B cell (primary cell): ENCODE data around the gene KRTAP15-1. TPM values are rescaled to one million over a fixed set of nuclear protein-coding genes. Genes with fewer than 3 reads are reported as not detected.

Experiments
- ATAC-seq: fragments of 200-7000 bp; cut with Tn5 transposase; one replicate; pipeline ENCODE4 v1.10.0; 2021; ENCODE audit warnings: low read depth, mild to moderate bottlenecking, moderate number of reproducible peaks, moderate library complexity
- CTCF ChIA-PET: fragments of 350-600 bp; sonication (Branson Sonifier 250); formaldehyde crosslinking; loops from one replicate; lab custom pipeline; 2021; ENCODE audit warnings: antibody characterized with exemption, inconsistent platforms; lab: Charles Lee
- POLR2A ChIA-PET: fragments of 350-600 bp; sonication (Branson Sonifier 250); formaldehyde crosslinking; loops from one replicate; lab custom pipeline; 2021; ENCODE audit warnings: antibody characterized with exemption; lab: Charles Lee
- DNase-seq: peaks from one replicate; pipeline ENCODE4 v3.0.0; 2013
- H2AFZ ChIP-seq: 2 replicates; pipeline ENCODE4 v1.6.1; 2012; ENCODE audit warnings: mild to moderate bottlenecking, low read depth, low read length; ENCODE audit not compliant: insufficient read depth, poor library complexity, severe bottlenecking
- H3K27ac ChIP-seq, 2 donors: 1 replicate in 1 of 2; 2 replicates in 1 of 2; pipeline ENCODE4 v1.5.1; 2012 to 2013; ENCODE audit warnings: low read length in 2 of 2, mild to moderate bottlenecking in 2 of 2, moderate library complexity in 1 of 2
- H3K27me3 ChIP-seq, 4 experiments: fragments of 200-600 bp in 1 of 4; sonication (generic) in 1 of 4; replicated peaks in 1 of 4; 1 replicate in 2 of 4; 2 replicates in 2 of 4; pipeline versions ENCODE4 v1.6.1 to v1.7.0; 2013 to 2016; ENCODE audit warnings: low read length in 3 of 4, mild to moderate bottlenecking in 2 of 4, mixed read lengths in 1 of 4, moderate library complexity in 1 of 4; ENCODE audit not compliant: insufficient read depth in 4 of 4, control insufficient read depth in 3 of 4; ENCODE audit errors: control extremely low read depth in 1 of 4
- H3K36me3 ChIP-seq, 2 experiments: replicated peaks in 1 of 2; 1 replicate in 1 of 2; 2 replicates in 1 of 2; pipeline versions ENCODE4 v1.6.1 to v1.7.1; 2013; ENCODE audit warnings: low read length in 1 of 2; ENCODE audit not compliant: insufficient read depth in 2 of 2, control insufficient read depth in 1 of 2; ENCODE audit errors: control extremely low read depth in 1 of 2, extremely low read depth in 1 of 2
- H3K4me1 ChIP-seq, 2 donors: fragments of 200-600 bp in 1 of 2; sonication (generic) in 1 of 2; 1 replicate in 1 of 2; 2 replicates in 1 of 2; pipeline versions ENCODE4 v1.5.1 to v1.6.1; 2013 to 2017; ENCODE audit warnings: low read length in 2 of 2; ENCODE audit not compliant: control insufficient read depth in 2 of 2, insufficient read depth in 2 of 2
- H3K4me2 ChIP-seq: replicated peaks from 2 replicates; pipeline ENCODE3; 2012; ENCODE audit warnings: mild to moderate bottlenecking, low read depth, low read length; ENCODE audit not compliant: poor library complexity, severe bottlenecking
- H3K4me3 ChIP-seq, 5 experiments: fragments of 200-600 bp in 1 of 5; sonication (generic) in 1 of 5; 1 replicate in 3 of 5; 2 replicates in 2 of 5; pipeline versions ENCODE4 v1.5.1 to v1.7.0; 2011 to 2016; ENCODE audit warnings: low read length in 4 of 5, mild to moderate bottlenecking in 4 of 5, low read depth in 2 of 5, control low read depth in 1 of 5, moderate library complexity in 1 of 5; ENCODE audit not compliant: insufficient read depth in 1 of 5; ENCODE audit errors: control extremely low read depth in 1 of 5, extremely low read depth in 1 of 5
- H3K79me2 ChIP-seq: fragments of 200-600 bp; sonication (generic); one replicate; pipeline ENCODE4 v1.6.0; 2016; ENCODE audit warnings: low read length; ENCODE audit not compliant: control insufficient read depth, insufficient read depth
- H3K9ac ChIP-seq: fragments of 200-600 bp; sonication (generic); 2 replicates; pipeline ENCODE4 v1.6.1; 2017; ENCODE audit warnings: mild to moderate bottlenecking, low read length, moderate library complexity
- H3K9me3 ChIP-seq, 3 donors: one replicate each; pipeline versions ENCODE4 v1.6.1 to v1.7.1; 2013; ENCODE audit warnings: low read length in 2 of 3; ENCODE audit not compliant: control insufficient read depth in 2 of 3, insufficient read depth in 1 of 3; ENCODE audit errors: control extremely low read depth in 1 of 3
- H4K20me1 ChIP-seq: 2 replicates; pipeline ENCODE4 v1.6.0; 2012; ENCODE audit warnings: mild to moderate bottlenecking, low read length; ENCODE audit not compliant: insufficient read depth, control insufficient read depth, poor library complexity, severe bottlenecking
- H3K27ac Mint-ChIP-seq: one replicate; pipeline ENCODE4 v1.8.0; 2021; ENCODE audit warnings: mixed read lengths
- H3K27me3 Mint-ChIP-seq: one replicate; pipeline ENCODE4 v1.8.0; 2021; ENCODE audit warnings: mixed read lengths
- H3K4me1 Mint-ChIP-seq: one replicate; pipeline ENCODE4 v1.8.0; 2021; ENCODE audit warnings: mixed read lengths
- H3K4me3 Mint-ChIP-seq: one replicate; pipeline ENCODE4 v1.8.0; 2021; ENCODE audit warnings: mixed read lengths
- H3K9me3 Mint-ChIP-seq: one replicate; pipeline ENCODE4 v1.8.0; 2022; ENCODE audit warnings: mixed read lengths; ENCODE audit not compliant: insufficient read depth
- CTCF ChIP-seq: fragments of 200-600 bp; IDR thresholded peaks from one replicate; pipeline ENCODE4 v1.8.0; 2022; ENCODE audit warnings: antibody characterized with exemption, mild to moderate bottlenecking
- EZH2 ChIP-seq: IDR thresholded peaks from 2 replicates; pipeline ENCODE4 v1.6.1; 2012; ENCODE audit warnings: borderline replicate concordance, low read depth, mild to moderate bottlenecking, moderate library complexity, low read length; ENCODE audit not compliant: insufficient read depth, poor library complexity, severe bottlenecking
- whole genome bisulfite sequencing: methylation state at CpG from one replicate; pipeline ENCODE4 v1.1.5; 2013; ENCODE audit warnings: missing lambda C conversion rate; ENCODE audit not compliant: insufficient coverage; 5-methylcytosine and 5-hydroxymethylcytosine counted together
- intact Hi-C: fragments of 100-400 bp; cut with micrococcal nuclease; formaldehyde crosslinking; loops from one replicate; pipeline ENCODE4 v1.10.0; 2022
- polyA plus RNA-seq: library from polyadenylated mRNA; depleted of rRNA; stranded (reverse); fragments of >200 nt; gene quantifications from 2 replicates; pipeline ENCODE4 v1.2.3, GENCODE V29; 2012
- total RNA-seq, 2 donors: library from RNA; stranded (reverse); fragments of 120-200 nt in 1 of 2; gene quantifications; 1 replicate in 1 of 2; 2 replicates in 1 of 2; pipeline versions ENCODE4 v1.2.3 to v1.2.4, GENCODE V29; 2013 to 2022

The KRTAP15-1 gene
- total and polyA plus RNA-seq, 2 donors (not counting 1 experiment from before 2014, with no cell fraction given): not detected

- H3K79me2 ChIP-seq: no peaks in the 10 kb centered on the region
- peaks cover 4% of the 10 kb centered on the region for H3K9me3 Mint-ChIP-seq
- TF ChIP-seq CTCF (no peak), EZH2 (no peak)
- peaks cover 0 to 9% (median 6%) of the 10 kb centered on the region in 3 donors for H3K9me3 ChIP-seq
- H3K36me3 ChIP-seq: no peaks in the 10 kb centered on the region
- no peaks in the 10 kb centered on the region for H3K27me3 Mint-ChIP-seq
- WGBS: 89% methylated on average over 1 of the region's 2 CpGs
- no peaks in the 10 kb centered on the region for H3K4me1 Mint-ChIP-seq
- H3K4me3 Mint-ChIP-seq: no peak overlapping the region
- POLR2A ChIA-PET: no interaction called here
- H3K4me2 ChIP-seq: no peak overlapping the region
- no peak overlapping the region for H3K27ac ChIP-seq
- H3K27me3 ChIP-seq: no peaks in the 10 kb centered on the region
- H3K4me3 ChIP-seq: no peak overlapping the region
- intact Hi-C loops: no loop called here
- H4K20me1 ChIP-seq: no peaks in the 10 kb centered on the region
- no peak overlapping the region for H3K27ac Mint-ChIP-seq
- no peak for DNase-seq
- ATAC-seq: no peak
- H2AFZ ChIP-seq: no peak overlapping the region
- CTCF ChIA-PET: no interaction called here
- no peaks in the 10 kb centered on the region for H3K4me1 ChIP-seq
- H3K9ac ChIP-seq: no peak overlapping the region
Measured at GRCh38 chr21:30482130-30482529, 42.1 kb downstream of the KRTAP15-1 start.

DNA sequence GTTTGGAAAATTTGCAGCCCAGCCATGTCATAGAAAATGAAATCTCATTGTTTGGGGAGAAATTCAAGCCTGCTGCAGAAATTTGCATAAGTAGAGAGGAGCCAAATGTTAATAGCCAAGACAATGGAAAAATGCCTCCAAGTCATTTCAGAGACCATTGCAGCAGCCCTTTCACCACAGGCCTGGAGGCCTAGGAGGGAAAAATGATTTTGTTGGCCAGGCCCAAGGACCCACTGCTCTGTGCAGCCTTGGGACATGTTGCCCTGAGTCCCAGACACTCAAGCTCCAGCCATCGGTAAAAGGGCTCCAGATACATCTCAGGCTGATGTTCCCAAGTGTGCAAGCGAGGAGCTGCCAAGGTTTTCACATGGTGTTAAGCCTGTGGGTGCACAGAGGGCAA is 46.1 kb downstream of the KRTAP15-1 start:
- Histone ChIP-seq H3K9me3 (peaks cover 0 to 10% (median 8%) of the 10 kb centered on the region in 3 donors), H3K27ac (no peak overlapping the region), H4K20me1 (no peaks in the 10 kb centered on the region), H3K27me3 (no peaks in the 10 kb centered on the region), H3K4me3 (no peak overlapping the region), H3K36me3 (no peaks in the 10 kb centered on the region), H3K9ac (no peak overlapping the region), H2AFZ (no peak overlapping the region), H3K79me2 (no peaks in the 10 kb centered on the region), H3K4me1 (no peaks in the 10 kb centered on the region), H3K4me2 (no peak overlapping the region)
- CTCF ChIA-PET: no interaction called here
- TF ChIP-seq EZH2: no peak
- TF ChIP-seq CTCF: no peak
- POLR2A ChIA-PET: no interaction called here
- Mint-ChIP-seq H3K27ac (no peak overlapping the region), H3K4me1 (no peaks in the 10 kb centered on the region), H3K9me3 (peaks cover 6% of the 10 kb centered on the region), H3K27me3 (no peaks in the 10 kb centered on the region), H3K4me3 (no peak overlapping the region)
- intact Hi-C loops: no loop called here
- no peak for ATAC-seq
- DNase-seq: no peak
- 66% methylated on average over 2 of the region's 2 CpGs for WGBS
